ENCODE results near the gene NUDT2.
"Not testable (repeated sequence)": the region's sequence is repeated elsewhere in the genome, so short reads cannot be mapped to it uniquely, and the experiment has no call there.

DNA sequence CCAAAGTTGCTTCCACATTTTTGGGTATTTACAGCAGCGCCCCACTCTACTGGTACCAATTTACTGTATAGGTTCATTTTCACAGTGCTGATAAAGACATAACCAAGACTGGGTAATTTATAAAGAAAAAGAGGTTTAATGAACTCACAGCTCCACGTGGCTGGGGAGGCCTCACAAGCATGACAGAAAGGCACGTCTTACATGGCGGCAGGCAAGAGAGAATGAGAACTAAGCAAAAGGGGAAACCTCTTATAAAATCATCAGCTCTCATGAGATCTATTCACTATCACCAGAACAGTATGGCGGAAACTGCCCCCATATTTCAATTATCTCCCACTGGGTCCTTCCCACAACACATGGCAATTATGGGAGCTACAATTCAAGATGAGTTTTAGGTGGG, 39.4 kb downstream of the NUDT2 start:
- not testable (repeated sequence) for TF ChIP-seq POLR2A (IDR thresholded peaks at IDR 0.05)
- TF ChIP-seq, protein P1, sequence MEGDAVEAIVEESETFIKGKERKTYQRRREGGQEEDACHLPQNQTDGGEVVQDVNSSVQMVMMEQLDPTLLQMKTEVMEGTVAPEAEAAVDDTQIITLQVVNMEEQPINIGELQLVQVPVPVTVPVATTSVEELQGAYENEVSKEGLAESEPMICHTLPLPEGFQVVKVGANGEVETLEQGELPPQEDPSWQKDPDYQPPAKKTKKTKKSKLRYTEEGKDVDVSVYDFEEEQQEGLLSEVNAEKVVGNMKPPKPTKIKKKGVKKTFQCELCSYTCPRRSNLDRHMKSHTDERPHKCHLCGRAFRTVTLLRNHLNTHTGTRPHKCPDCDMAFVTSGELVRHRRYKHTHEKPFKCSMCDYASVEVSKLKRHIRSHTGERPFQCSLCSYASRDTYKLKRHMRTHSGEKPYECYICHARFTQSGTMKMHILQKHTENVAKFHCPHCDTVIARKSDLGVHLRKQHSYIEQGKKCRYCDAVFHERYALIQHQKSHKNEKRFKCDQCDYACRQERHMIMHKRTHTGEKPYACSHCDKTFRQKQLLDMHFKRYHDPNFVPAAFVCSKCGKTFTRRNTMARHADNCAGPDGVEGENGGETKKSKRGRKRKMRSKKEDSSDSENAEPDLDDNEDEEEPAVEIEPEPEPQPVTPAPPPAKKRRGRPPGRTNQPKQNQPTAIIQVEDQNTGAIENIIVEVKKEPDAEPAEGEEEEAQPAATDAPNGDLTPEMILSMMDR (IDR thresholded peaks at IDR 0.05), result not testable (repeated sequence)
